Hematopoietic multipotent progenitor cell treated with erythropoietin and hydrocortisone succinate and interleukin-3 and kit ligand, for 8 days (in vitro differentiated cells): Measurements from ENCODE around the gene MYO5A.

Experiments
- DNase-seq: peaks from one replicate; pipeline ENCODE4 v3.0.0-alpha.2; 2015

Gene MYO5A

GRCh38 chr15:52360229-52361203, 168.2 kb downstream of the MYO5A start:
- no peak for DNase-seq

GRCh38 chr15:52359722-52360121, 169.0 kb downstream of the MYO5A start:
- no peak for DNase-seq

DNA sequence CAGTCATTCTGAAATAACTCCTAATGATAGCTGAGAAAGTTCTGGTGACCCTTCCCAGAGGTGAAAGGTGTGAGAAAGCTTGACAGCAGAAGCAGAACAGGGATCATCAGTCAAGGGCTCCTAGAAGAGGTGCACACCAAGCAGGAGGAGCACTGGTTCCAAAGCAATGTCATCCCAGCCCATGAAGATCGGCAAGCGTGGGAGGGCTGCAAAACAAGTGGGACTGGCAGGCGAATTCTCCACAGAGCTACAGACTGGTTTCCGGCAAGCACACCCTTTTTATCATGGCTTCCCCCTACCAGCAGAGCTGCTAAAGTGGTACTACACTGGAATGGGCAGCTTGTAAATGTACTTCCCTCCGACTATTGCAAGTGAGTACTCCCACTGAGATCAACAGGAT, 170.7 kb downstream of the MYO5A start:
- no peak for DNase-seq

DNA sequence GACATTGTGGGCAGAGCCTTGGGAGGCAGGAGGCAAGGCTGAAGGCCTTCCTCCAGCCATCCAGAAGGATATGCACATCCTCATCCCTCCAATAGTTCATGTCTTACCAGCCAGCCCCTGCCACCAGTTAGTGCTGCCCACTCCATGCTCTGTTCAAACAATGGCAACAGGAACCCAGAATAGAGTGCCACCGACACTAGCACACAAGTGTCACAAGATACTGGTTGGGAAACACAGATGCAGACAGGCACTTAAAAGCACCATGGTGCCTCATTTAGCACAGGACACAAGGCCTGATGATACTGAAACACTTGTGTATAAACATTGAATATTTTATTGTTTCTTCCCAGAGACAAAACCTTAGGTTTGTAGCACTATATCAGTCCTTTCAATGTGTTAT, 176.6 kb downstream of the MYO5A start:
- DNase-seq = no peak

DNA sequence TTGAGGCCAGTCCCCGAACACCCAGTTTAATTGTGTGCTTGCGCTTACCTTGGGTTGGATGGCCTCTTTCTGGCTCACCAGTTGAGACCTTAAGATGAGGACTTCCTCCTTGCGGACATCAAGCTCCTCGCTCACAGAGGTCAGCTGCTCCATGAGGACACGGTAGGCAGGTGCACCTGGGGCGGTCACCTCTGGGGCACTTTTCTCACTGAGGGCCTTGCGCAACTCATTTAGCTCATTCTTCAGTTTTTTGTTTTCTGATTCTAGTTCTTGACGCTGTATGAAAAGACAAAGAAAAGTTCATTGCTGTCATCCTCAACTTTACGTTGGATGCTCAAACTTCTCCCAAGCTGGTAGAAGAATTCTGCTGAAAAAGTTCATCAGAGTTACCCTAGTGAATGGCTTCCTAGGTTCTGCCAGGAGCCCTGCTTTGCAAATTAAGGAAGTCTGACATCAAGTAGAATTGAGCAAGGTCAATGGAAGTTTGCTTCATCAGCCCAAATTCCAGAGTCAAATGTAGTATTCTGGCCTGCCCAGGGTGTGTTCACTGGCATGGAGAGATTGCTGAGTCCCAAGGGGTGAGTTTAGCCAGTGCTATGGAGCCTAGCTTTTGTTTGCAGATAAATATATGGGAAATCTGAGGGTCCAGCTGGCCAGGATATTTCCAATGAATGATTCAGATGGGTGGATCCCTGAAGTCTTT, 177.3 kb downstream of the MYO5A start:
- no peak for DNase-seq

- no peak for DNase-seq
Observed at GRCh38 chr15:52350423-52350822, 178.3 kb downstream of the MYO5A start.

- DNase-seq = no peak
Observed at GRCh38 chr15:52349052-52349700, 179.5 kb downstream of the MYO5A start.

- no peak for DNase-seq
Observed at GRCh38 chr15:52348056-52348745, 180.5 kb downstream of the MYO5A start.

GRCh38 chr15:52344592-52344991, 184.1 kb downstream of the MYO5A start:
- no peak for DNase-seq

DNA sequence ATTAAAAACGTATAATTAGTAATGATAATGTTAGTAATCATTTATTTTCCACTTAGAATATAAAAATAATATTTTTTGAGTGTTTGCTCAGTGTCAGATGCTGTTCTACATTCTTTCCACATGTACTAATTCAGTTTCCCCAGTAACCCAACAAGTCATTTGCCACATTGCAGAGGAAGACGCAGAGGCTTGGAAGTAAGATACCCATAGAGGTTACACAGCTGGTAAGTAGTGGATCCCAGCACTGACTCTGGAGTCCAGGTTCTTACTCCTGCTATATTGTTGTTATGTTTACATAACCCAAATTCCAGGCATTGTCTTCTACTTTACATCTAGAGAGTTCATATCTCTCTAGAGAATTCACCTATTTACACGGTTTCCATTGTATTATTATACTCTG, 184.8 kb downstream of the MYO5A start:
- DNase-seq = no peak

DNA sequence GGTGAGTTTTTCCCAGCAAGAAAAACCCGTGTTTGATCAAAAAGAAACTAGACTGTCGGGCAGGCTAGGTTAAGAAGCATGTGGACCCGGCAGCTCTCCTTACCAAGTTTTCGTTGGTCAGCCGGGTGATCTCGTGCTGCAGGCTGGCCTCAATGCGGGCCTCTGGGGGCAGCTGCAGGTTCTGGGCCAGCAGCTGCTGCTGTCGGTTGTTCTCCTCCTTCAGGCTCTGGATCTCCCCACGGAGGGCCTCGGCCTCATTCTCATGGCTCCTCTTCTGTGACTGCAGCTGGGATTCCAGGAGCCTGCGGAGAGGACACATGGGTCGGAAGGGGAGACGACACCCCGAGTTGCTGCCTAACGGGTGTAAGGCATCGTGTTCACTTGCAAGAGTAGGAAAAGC, 188.6 kb downstream of the MYO5A start:
- DNase-seq = no peak

DNA sequence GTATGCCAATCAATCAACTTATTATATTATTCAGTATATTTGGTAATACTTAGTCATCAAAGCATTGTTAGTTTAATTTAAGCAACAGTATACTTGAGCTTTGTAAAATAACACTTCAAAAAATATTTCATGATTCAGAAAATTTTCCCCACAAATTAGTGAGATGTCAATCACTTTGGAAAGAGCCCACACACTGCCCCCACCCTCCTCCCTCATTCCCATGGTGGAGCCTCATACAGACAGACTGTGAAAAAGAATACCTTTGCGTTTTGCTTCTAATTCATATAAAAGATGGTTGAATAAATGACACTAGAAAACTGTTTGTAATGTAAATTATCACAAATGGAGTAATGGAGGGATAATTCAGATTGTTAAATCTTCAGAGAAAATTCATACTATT, 189.8 kb downstream of the MYO5A start:
- DNase-seq = no peak

DNA sequence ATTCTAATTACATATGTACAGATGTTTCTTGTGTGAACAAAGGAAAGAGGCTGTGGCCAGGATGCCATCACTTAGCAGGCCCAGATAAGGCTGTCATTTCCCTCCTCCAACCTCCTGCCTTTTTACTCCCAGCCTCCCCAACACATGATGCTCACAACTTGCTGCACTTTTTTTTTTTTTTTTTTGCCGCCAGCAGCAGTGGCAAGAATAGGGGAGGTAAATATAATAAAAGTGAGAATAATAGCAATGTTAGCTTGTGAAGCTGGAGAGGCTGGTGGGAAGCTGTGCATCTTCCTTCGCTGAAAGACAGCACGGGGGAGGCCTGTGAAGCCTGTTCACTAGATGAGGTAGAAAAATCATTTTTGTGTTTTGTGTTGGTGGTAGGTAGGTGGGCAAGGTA, 190.6 kb downstream of the MYO5A start:
- no peak for DNase-seq

- no peak for DNase-seq
Observed at GRCh38 chr15:52337198-52337853, 191.4 kb downstream of the MYO5A start.

- DNase-seq = peak; percentile 5
Observed at GRCh38 chr15:52336529-52336928, 192.2 kb downstream of the MYO5A start.

- no peak for DNase-seq
Observed at GRCh38 chr15:52334491-52335160, 194.1 kb downstream of the MYO5A start.

- DNase-seq = peak; percentile 47
Observed at GRCh38 chr15:52331490-52332240, 197.0 kb downstream of the MYO5A start.

DNA sequence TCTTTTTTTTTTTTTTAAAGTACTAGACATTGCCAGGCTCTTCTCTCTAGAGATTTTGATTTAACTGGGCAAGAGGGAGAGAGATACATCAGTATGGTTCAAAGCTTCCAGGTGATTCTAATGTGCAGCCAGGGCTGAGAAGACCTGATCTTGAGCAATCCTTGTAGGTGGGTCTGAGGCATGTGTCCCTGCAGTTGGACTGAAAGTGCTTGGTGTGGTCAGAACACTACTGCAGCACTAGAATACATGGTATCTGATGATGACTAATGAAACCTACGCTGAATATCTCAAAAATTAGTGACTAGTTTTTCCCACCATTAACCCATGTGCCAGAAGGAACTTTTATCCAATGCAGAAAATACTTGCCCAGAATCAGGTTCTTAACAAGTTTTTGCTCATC, 198.7 kb downstream of the MYO5A start:
- no peak for DNase-seq

DNA sequence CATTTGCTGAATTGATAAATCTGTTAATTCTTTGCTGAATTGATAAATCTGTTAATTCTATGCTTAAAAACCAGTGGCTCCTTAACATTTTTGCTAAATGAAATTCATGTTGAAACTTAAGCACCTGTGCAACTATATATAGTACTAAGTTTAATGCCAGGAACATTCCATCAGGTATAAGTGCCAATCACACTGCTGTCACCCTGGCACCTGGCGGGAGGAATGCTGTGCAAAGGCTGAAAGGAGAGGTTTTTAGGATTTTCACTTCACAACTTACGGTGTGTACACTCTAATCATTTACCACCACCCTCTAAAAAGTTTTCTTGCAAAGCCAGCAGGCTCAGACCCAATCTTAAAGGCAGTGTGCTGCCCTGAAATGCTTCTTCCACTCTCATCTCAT, 199.5 kb downstream of the MYO5A start:
- DNase-seq = no peak

DNA sequence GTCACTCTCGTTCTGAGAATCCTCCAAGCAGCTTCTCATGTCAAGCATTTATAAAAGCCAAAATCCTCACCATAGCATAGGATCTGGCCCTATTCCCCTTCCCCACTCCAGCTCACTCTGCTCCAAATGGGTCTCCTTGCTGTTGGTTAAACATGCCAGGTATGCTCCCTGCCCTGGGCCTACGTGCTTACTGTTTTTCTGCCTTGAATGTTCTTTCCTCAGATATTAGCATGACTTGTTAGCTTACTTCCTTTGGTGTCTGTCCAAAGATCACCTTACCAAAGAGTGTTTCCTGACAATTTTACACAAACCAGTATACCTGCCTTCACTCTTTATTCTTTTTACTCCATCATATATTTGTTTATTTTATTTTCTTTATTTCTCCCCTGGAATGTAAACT, 200.0 kb downstream of the MYO5A start:
- no peak for DNase-seq

DNA sequence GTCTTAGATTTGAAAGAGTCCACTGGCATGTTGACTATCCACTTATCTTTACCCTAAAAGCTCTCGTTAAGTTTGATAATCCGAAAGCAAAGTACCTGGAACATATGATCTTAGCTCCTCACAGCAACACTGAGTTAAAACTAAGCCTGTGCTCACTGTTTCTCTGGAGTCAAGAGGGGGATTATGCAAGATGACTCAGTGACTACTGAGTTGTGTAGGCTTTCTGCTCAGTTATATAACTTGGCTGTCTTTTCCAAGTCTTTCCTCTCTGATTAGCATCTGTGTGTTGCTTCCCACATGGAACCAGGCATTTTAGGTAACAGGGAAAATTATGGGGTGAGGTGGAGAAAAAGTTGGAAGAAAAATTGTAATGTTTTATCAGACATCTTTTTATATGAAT, 201.9 kb downstream of the MYO5A start:
- no peak for DNase-seq
